CD14-positive monocyte (primary cell): ENCODE data around the gene PATZ1. TPM values are rescaled to one million over a fixed set of nuclear protein-coding genes. Genes with fewer than 3 reads are reported as not detected.

Source experiments
- DNase-seq, 3 donors: peaks; one replicate each; pipeline ENCODE4 v3.0.0-alpha.2; 2011 to 2022
- H2AFZ ChIP-seq: 2 replicates; pipeline ENCODE4 v1.6.0; 2012; ENCODE audit warnings: mild to moderate bottlenecking, low read depth, low read length, inconsistent platforms; ENCODE audit not compliant: insufficient read depth, poor library complexity, severe bottlenecking
- H3K27ac ChIP-seq, 2 donors: 1 replicate in 1 of 2; 2 replicates in 1 of 2; pipeline ENCODE4 v1.5.1; 2012 to 2013; ENCODE audit warnings: low read length in 2 of 2, control low read depth in 1 of 2, inconsistent platforms in 1 of 2, low read depth in 1 of 2, mild to moderate bottlenecking in 1 of 2
- H3K27me3 ChIP-seq, 2 donors: one replicate each; pipeline versions ENCODE4 v1.6.0 to v1.6.1; 2011 to 2013; ENCODE audit warnings: low read length in 2 of 2; ENCODE audit not compliant: control insufficient read depth in 2 of 2, insufficient read depth in 2 of 2
- H3K36me3 ChIP-seq, 2 donors: replicated peaks in 1 of 2; 1 replicate in 1 of 2; 2 replicates in 1 of 2; pipeline versions ENCODE4 v1.5.1 to v1.6.1; 2012 to 2013; ENCODE audit warnings: low read length in 2 of 2, control low read depth in 1 of 2, inconsistent platforms in 1 of 2, mild to moderate bottlenecking in 1 of 2; ENCODE audit not compliant: insufficient read depth in 2 of 2, control insufficient read depth in 1 of 2
- H3K4me1 ChIP-seq, 2 donors: 1 replicate in 1 of 2; 2 replicates in 1 of 2; pipeline versions ENCODE4 v1.5.1 to v1.6.1; 2012 to 2013; ENCODE audit warnings: low read length in 2 of 2, control low read depth in 1 of 2, inconsistent platforms in 1 of 2, mild to moderate bottlenecking in 1 of 2, moderate library complexity in 1 of 2; ENCODE audit not compliant: insufficient read depth in 2 of 2, control insufficient read depth in 1 of 2
- H3K4me2 ChIP-seq: replicated peaks from 2 replicates; pipeline ENCODE3; 2012; ENCODE audit warnings: low read length, moderate library complexity, mild to moderate bottlenecking; ENCODE audit not compliant: poor library complexity, severe bottlenecking; ENCODE audit errors: extremely low read depth
- H3K4me3 ChIP-seq, 3 experiments: fragments of 200-600 bp in 1 of 3; sonication (generic) in 1 of 3; replicated peaks in 1 of 3; 1 replicate in 2 of 3; 2 replicates in 1 of 3; pipeline ENCODE4 v1.5.1; 2011 to 2013; ENCODE audit warnings: low read length in 3 of 3, mild to moderate bottlenecking in 3 of 3, control low read depth in 2 of 3, low read depth in 2 of 3, inconsistent platforms in 1 of 3, moderate library complexity in 1 of 3
- H3K79me2 ChIP-seq: 2 replicates; pipeline ENCODE4 v1.6.0; 2012; ENCODE audit warnings: mild to moderate bottlenecking, control low read depth, inconsistent platforms, low read length, moderate library complexity; ENCODE audit not compliant: insufficient read depth
- H3K9ac ChIP-seq: 2 replicates; pipeline ENCODE4 v1.6.0; 2017; ENCODE audit warnings: low read length, mild to moderate bottlenecking; ENCODE audit not compliant: insufficient read depth, poor library complexity, severe bottlenecking
- H3K9me3 ChIP-seq, 2 donors: replicated peaks in 1 of 2; 1 replicate in 1 of 2; 2 replicates in 1 of 2; pipeline versions ENCODE4 v1.5.1 to v1.6.1; 2012 to 2013; ENCODE audit warnings: low read length in 2 of 2, control low read depth in 1 of 2; ENCODE audit not compliant: control insufficient read depth in 1 of 2, insufficient read depth in 1 of 2
- H4K20me1 ChIP-seq: 2 replicates; pipeline ENCODE4 v1.6.0; 2012; ENCODE audit warnings: mild to moderate bottlenecking, low read length, control low read depth, moderate library complexity; ENCODE audit not compliant: insufficient read depth
- H3K27ac Mint-ChIP-seq, 7 donors: one replicate each; pipeline ENCODE4 v1.8.0; 2020; ENCODE audit warnings: mild to moderate bottlenecking in 7 of 7, mixed read lengths in 7 of 7, moderate library complexity in 6 of 7, inconsistent platforms in 2 of 7
- H3K27me3 Mint-ChIP-seq, 3 donors: one replicate each; pipeline ENCODE4 v1.8.0; 2021 to 2022; ENCODE audit warnings: low read depth in 3 of 3, mild to moderate bottlenecking in 3 of 3, mixed read lengths in 3 of 3, moderate library complexity in 3 of 3, inconsistent platforms in 1 of 3
- H3K36me3 Mint-ChIP-seq, 2 donors: one replicate each; pipeline ENCODE4 v1.8.0; 2020; ENCODE audit warnings: mixed read lengths in 2 of 2, inconsistent platforms in 1 of 2, mild to moderate bottlenecking in 1 of 2
- H3K4me1 Mint-ChIP-seq: one replicate; pipeline ENCODE4 v1.8.0; 2020; ENCODE audit warnings: mild to moderate bottlenecking, mixed read lengths
- H3K4me3 Mint-ChIP-seq, 2 donors: one replicate each; pipeline ENCODE4 v1.8.0; 2020; ENCODE audit warnings: mild to moderate bottlenecking in 2 of 2, mixed read lengths in 2 of 2, moderate library complexity in 1 of 2
- H3K9me3 Mint-ChIP-seq, 7 donors: one replicate each; pipeline ENCODE4 v1.8.0; 2020 to 2022; ENCODE audit warnings: mixed read lengths in 7 of 7, mild to moderate bottlenecking in 6 of 7, moderate library complexity in 6 of 7, inconsistent platforms in 2 of 7
- WGBS: methylation state at CpG from one replicate; pipeline ENCODE4 v1.1.5; 2013; ENCODE audit warnings: missing lambda C conversion rate; ENCODE audit not compliant: insufficient coverage; 5-methylcytosine and 5-hydroxymethylcytosine counted together
- intact Hi-C, 2 donors: fragments of 100-400 bp; cut with micrococcal nuclease; formaldehyde crosslinking; loops; one replicate each; pipeline versions ENCODE4 v1.15.0 to v1.15.1; 2023
- polyA plus RNA-seq, 3 donors: library from polyadenylated mRNA; depleted of rRNA in 1 of 3; unstranded in 2 of 3; stranded (reverse) in 1 of 3; fragments of 300-500 nt in 2 of 3; fragments of >200 nt in 1 of 3; fragmentation: Illumina TruSeq in 2 of 3; gene quantifications; 1 replicate in 2 of 3; 2 replicates in 1 of 3; pipeline ENCODE4 v1.2.3, GENCODE V29; 2012 to 2021
- TF ChIP-seq, protein P1 (sequence below): fragments of 200-600 bp; IDR thresholded peaks from one replicate; pipeline ENCODE4 v1.8.0; 2022; ENCODE audit warnings: antibody characterized with exemption, mild to moderate bottlenecking

PATZ1 gene
- polyA plus RNA-seq, 3 donors = 1.8 to 10.7 (median 2.0) TPM

DNA sequence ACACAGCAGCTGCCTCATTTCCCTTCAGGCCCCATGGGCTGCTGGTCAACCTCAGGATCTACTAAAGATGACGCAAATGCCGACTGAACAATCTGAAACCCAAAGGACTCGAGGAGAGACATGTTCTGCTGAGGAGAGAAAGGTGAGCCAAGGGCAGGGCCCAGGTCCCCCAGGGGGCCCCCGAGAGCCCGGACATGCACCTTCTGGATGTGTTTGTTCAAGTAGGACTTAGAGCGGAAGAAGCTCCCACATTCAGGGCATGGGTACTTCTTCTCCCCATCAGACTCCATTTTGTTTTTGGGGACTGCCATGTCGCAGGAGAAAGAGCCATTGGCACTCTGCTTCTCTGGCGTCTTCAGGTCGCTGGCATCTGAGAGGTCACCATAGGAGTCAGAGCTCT is 19.3 kb downstream of the PATZ1 start:
- no peak overlapping the region for H3K27ac ChIP-seq
- no peak for DNase-seq

DNA sequence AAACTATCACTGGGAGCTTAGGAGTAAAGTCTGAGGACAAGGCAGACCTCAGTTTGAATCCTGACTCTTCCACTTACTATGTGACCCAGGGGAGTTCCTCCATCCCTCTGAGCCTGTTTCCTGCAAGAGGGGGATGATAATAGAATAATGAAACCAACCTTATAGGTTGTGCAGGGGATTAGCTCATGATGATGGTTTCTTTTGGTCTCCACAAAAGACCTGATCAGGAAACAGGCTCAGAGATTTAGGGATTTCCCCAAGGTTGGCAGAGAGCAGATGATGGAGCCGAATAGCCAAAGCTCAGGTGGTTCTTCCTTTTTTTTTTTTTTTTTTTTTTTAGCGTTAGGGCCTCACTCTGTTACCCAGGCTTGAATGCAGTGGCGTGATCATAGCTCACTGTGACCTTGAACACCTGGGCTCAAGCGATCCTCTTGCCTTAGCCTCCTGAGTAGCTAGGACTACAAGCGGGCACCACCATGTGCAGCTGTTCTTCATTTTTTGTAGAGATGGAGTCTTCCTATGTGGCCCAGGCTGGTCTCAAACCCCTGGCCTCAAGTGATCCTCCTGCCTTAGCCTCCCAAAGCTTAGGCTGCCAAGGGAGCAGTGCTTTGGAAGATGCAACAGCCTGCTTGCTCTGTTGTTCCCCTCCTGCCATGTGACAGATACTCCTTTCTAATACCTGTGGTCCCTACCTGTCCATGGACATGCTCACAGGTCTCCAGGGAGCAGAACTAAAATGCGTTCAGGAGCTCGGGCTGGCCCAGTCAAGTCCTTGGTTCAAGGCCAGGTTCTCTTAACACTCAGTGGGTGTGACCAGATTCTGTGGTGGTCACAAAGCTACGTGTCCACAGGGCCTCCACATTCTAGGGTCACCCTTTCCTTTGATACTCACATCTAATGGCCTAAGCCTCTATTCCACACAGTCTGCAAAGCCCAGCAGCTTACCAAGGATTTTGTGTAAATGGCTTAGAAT is 22.3 kb downstream of the PATZ1 start:
- H3K4me3 ChIP-seq = no peak overlapping the region
- DNase-seq = no peak
- Mint-ChIP-seq H3K36me3 (peaks cover 46 to 58% of the 10 kb centered on the region in 2 donors), H3K27ac (peak overlapping the region in 1 of 7 donors; percentile 10), H3K27me3 (peaks cover 0 to 5% (median 3%) of the 10 kb centered on the region in 3 donors), H3K9me3 (no peaks in the 10 kb centered on the region), H3K4me1 (no peaks in the 10 kb centered on the region), H3K4me3 (no peak overlapping the region)
- peaks cover 40 to 59% of the 10 kb centered on the region in 2 donors for H3K36me3 ChIP-seq
- no peaks in the 10 kb centered on the region for H3K9me3 ChIP-seq
- H4K20me1 ChIP-seq = peaks cover 6% of the 10 kb centered on the region
- no peak overlapping the region for H3K9ac ChIP-seq
- TF ChIP-seq, protein P1, sequence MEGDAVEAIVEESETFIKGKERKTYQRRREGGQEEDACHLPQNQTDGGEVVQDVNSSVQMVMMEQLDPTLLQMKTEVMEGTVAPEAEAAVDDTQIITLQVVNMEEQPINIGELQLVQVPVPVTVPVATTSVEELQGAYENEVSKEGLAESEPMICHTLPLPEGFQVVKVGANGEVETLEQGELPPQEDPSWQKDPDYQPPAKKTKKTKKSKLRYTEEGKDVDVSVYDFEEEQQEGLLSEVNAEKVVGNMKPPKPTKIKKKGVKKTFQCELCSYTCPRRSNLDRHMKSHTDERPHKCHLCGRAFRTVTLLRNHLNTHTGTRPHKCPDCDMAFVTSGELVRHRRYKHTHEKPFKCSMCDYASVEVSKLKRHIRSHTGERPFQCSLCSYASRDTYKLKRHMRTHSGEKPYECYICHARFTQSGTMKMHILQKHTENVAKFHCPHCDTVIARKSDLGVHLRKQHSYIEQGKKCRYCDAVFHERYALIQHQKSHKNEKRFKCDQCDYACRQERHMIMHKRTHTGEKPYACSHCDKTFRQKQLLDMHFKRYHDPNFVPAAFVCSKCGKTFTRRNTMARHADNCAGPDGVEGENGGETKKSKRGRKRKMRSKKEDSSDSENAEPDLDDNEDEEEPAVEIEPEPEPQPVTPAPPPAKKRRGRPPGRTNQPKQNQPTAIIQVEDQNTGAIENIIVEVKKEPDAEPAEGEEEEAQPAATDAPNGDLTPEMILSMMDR = no peak
- intact Hi-C loops = no loop called here
- no peaks in the 10 kb centered on the region for H3K79me2 ChIP-seq
- no peak overlapping the region for H3K27ac ChIP-seq
- no peaks in the 10 kb centered on the region for H3K4me1 ChIP-seq
- WGBS = 88% methylated on average over 6 of the region's 8 CpGs
- no peak overlapping the region for H3K4me2 ChIP-seq
- no peak overlapping the region for H2AFZ ChIP-seq
- no peaks in the 10 kb centered on the region for H3K27me3 ChIP-seq

More for the DNA sequence above, 19.3 kb downstream of the PATZ1 start:
- H3K4me1 Mint-ChIP-seq = no peaks in the 10 kb centered on the region
- H3K36me3 Mint-ChIP-seq = peaks cover 71 to 86% of the 10 kb centered on the region in 2 donors
- peaks cover 0 to 4% (median 0%) of the 10 kb centered on the region in 3 donors for H3K27me3 Mint-ChIP-seq
- Histone ChIP-seq H3K9me3 (no peaks in the 10 kb centered on the region), H2AFZ (no peak overlapping the region), H3K4me3 (no peak overlapping the region), H3K36me3 (peaks cover 69 to 89% of the 10 kb centered on the region in 2 donors), H4K20me1 (peaks cover 6% of the 10 kb centered on the region), H3K9ac (no peak overlapping the region), H3K4me1 (no peaks in the 10 kb centered on the region), H3K79me2 (no peaks in the 10 kb centered on the region), H3K4me2 (no peak overlapping the region), H3K27me3 (no peaks in the 10 kb centered on the region)
- TF ChIP-seq, protein P1 = no peak
- no peaks in the 10 kb centered on the region for H3K9me3 Mint-ChIP-seq
- 93% methylated on average over 9 of the region's 9 CpGs for WGBS
- intact Hi-C loops = no loop called here
- H3K4me3 Mint-ChIP-seq = no peak overlapping the region
- no peak overlapping the region for H3K27ac Mint-ChIP-seq
